ENCODE data around the gene RGCC. TPM values are rescaled to one million over a fixed set of nuclear protein-coding genes. Genes with fewer than 3 reads are reported as not detected.
A peak's percentile ranks its signal among the peaks of the same experiment; 100 is the strongest.
"Not testable (repeated sequence)": the region's sequence is repeated elsewhere in the genome, so short reads cannot be mapped to it uniquely, and the experiment has no call there.

RGCC gene
- polyA plus RNA-seq, 4 donors, result 2.2 to 10.8 (median 7.2) TPM

DNA sequence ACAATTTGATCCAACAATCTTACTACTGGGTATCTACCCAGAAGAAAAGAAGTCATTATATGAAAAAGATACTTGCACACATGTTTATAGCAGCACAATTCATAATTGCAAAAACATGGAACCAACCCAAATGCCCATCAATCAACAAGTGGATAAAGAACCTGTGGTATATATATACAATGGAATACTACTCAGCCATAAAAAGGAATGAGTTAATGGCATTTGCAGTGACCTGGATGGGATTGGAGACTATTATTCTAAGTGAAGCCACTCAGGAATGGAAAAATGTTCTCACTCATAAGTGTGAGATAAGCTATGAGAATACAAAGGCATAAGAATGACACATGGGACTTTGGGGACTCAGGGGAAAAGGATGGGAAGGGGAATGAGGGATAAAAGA lies 47.3 kb downstream of the RGCC start:
- not testable (repeated sequence) for H3K9me3 ChIP-seq (ENCODE audit: control insufficient read depth in 2 of 2, insufficient read depth in 1 of 2, low read depth in 1 of 2, low read length in 1 of 2); FAIRE-seq; H3K4me3 ChIP-seq (ENCODE audit: low read depth in 1 of 3, low read length in 3 of 3); H3K4me1 ChIP-seq (ENCODE audit: control insufficient read depth in 3 of 3, insufficient read depth in 2 of 3, low read depth in 1 of 3, low read length in 2 of 3); H3K27ac ChIP-seq (ENCODE audit: low read depth in 1 of 3, low read length in 2 of 3); H3K36me3 ChIP-seq (ENCODE audit: control insufficient read depth in 3 of 3, insufficient read depth in 2 of 3, low read depth in 1 of 3, low read length in 3 of 3); DNase-seq; H3K27me3 ChIP-seq (ENCODE audit: control insufficient read depth in 3 of 3, insufficient read depth in 3 of 3, low read length in 3 of 3)

DNA sequence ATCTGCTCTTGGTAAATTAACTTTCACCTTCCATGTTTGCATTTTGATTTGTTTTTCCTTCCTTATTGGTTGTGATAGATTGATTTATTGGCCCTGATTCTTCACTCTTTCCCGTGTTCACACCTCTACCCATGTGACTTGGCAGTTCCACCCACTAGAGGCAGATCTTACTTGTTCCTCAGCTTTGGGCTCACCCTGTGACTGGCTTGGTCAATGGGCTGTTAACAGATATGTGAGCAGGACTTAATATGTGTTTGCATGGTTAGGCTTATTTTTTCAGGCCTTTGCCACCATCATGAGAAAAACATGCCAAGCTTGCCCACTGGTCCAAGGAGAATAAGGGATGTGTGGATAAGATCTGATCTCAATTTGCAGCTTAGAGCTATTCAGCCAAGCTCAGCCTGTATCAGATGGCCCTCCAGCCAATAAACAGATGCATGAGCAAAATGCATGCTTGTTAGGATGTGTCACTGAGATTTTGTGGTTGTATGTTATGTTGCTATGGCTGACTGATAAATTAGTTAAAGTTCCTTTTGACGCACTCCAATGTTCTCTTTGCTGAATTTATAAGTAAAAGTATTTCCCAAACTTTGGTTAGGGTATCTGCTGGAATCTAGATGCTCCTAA lies 48.0 kb downstream of the RGCC start:
- DNase-seq (no peak), FAIRE-seq (no peak)
- H3K9me3 ChIP-seq (ENCODE audit: control insufficient read depth in 2 of 2, insufficient read depth in 1 of 2, low read depth in 1 of 2, low read length in 1 of 2), result peaks cover 0 to 4% of the 10 kb centered on the region in 2 donors
- no peaks in the 10 kb centered on the region for H3K27me3 ChIP-seq (ENCODE audit: control insufficient read depth in 3 of 3, insufficient read depth in 3 of 3, low read length in 3 of 3)
- H3K4me3 ChIP-seq (ENCODE audit: low read depth in 1 of 3, low read length in 3 of 3), result no peak overlapping the region
- H3K27ac ChIP-seq (ENCODE audit: low read depth in 1 of 3, low read length in 2 of 3), result no peak overlapping the region
- H3K36me3 ChIP-seq (ENCODE audit: control insufficient read depth in 3 of 3, insufficient read depth in 2 of 3, low read depth in 1 of 3, low read length in 3 of 3), result no peaks in the 10 kb centered on the region
- H3K4me1 ChIP-seq (ENCODE audit: control insufficient read depth in 3 of 3, insufficient read depth in 2 of 3, low read depth in 1 of 3, low read length in 2 of 3), result no peaks in the 10 kb centered on the region
- 69 to 84% (median 79%) methylated on average over 2 of the region's 2 CpGs for WGBS, 3 donors

DNA sequence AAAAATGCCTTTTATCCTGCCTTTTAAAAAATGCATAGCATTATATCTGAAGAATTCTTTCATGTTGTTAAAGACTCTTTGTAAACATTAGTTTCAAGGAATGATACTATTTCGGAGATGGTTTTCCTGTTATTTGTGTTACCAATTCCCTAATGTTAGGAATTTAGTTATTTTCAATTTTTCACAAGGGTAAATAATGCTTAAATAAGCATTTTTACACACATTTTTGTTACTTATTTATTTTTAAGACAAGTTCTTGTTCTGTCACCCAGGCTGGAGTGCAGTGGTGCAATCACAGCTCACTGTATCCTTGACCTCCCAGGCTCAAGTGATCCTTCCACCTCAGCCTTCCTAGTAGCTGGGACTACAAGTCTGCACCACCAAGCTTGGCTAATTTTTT lies 49.0 kb downstream of the RGCC start:
- Histone ChIP-seq H3K36me3 (ENCODE audit: control insufficient read depth in 3 of 3, insufficient read depth in 2 of 3, low read depth in 1 of 3, low read length in 3 of 3) (no peaks in the 10 kb centered on the region), H3K9me3 (ENCODE audit: control insufficient read depth in 2 of 2, insufficient read depth in 1 of 2, low read depth in 1 of 2, low read length in 1 of 2) (peaks cover 0 to 4% of the 10 kb centered on the region in 2 donors), H3K27me3 (ENCODE audit: control insufficient read depth in 3 of 3, insufficient read depth in 3 of 3, low read length in 3 of 3) (no peaks in the 10 kb centered on the region), H3K27ac (ENCODE audit: low read depth in 1 of 3, low read length in 2 of 3) (no peak overlapping the region), H3K4me3 (ENCODE audit: low read depth in 1 of 3, low read length in 3 of 3) (no peak overlapping the region), H3K4me1 (ENCODE audit: control insufficient read depth in 3 of 3, insufficient read depth in 2 of 3, low read depth in 1 of 3, low read length in 2 of 3) (no peaks in the 10 kb centered on the region)
- FAIRE-seq, result no peak
- 89 to 92% (median 92%) methylated on average over 1 of the region's 1 CpG for WGBS, 3 donors
- no peak for DNase-seq

DNA sequence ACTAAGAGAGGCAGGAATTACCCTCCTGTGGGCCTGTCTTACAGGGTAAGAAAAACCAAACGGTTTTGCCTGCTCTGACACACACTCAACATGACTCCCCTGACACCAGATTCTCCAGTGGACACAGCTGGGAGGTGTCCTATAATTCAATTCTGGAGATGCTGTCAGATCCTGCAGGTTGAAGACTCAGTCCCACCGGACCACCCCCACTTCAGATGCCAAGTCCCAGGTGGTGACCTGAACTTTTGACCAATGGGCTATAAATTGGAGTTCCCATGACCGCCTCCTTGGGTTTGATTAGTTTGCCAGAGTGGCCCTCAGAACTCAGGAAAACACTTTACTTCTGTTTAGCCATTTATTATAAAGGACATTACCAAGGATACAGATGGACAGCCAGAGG lies 52.6 kb downstream of the RGCC start:
- DNase-seq (no peak), FAIRE-seq (no peak)
- Histone ChIP-seq H3K27ac (ENCODE audit: low read depth in 1 of 3, low read length in 2 of 3) (no peak overlapping the region), H3K27me3 (ENCODE audit: control insufficient read depth in 3 of 3, insufficient read depth in 3 of 3, low read length in 3 of 3) (no peaks in the 10 kb centered on the region), H3K36me3 (ENCODE audit: control insufficient read depth in 3 of 3, insufficient read depth in 2 of 3, low read depth in 1 of 3, low read length in 3 of 3) (no peaks in the 10 kb centered on the region), H3K4me3 (ENCODE audit: low read depth in 1 of 3, low read length in 3 of 3) (no peak overlapping the region), H3K4me1 (ENCODE audit: control insufficient read depth in 3 of 3, insufficient read depth in 2 of 3, low read depth in 1 of 3, low read length in 2 of 3) (no peaks in the 10 kb centered on the region), H3K9me3 (ENCODE audit: control insufficient read depth in 2 of 2, insufficient read depth in 1 of 2, low read depth in 1 of 2, low read length in 1 of 2) (peaks cover 0 to 5% of the 10 kb centered on the region in 2 donors)
- 65 to 85% (median 77%) methylated on average over 3 of the region's 3 CpGs for WGBS, 3 donors

DNA sequence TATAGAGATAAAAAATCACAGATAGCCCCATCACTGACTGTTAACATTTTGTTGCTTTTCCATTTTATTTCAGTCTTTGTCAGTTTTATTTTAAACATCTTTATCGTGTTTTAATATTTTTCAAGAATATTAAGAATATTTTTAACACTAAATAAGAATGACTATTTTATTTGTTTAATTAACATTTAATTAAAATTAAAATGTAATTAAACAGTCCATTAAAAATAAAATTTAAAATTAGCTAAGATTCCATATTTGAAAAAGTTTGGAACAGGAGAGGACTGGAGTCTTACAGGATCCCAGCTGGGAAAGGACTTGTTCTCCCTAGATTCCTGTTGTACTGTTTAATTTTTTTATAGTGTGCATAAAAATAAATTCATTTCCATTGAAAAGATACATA lies 54.5 kb downstream of the RGCC start:
- peaks cover 0 to 5% of the 10 kb centered on the region in 2 donors for H3K9me3 ChIP-seq (ENCODE audit: control insufficient read depth in 2 of 2, insufficient read depth in 1 of 2, low read depth in 1 of 2, low read length in 1 of 2)
- no peak overlapping the region for H3K4me3 ChIP-seq (ENCODE audit: low read depth in 1 of 3, low read length in 3 of 3)
- H3K27me3 ChIP-seq (ENCODE audit: control insufficient read depth in 3 of 3, insufficient read depth in 3 of 3, low read length in 3 of 3), result no peaks in the 10 kb centered on the region
- WGBS, 3 donors, result 92 to 96% (median 95%) methylated on average over 1 of the region's 1 CpG
- H3K4me1 ChIP-seq (ENCODE audit: control insufficient read depth in 3 of 3, insufficient read depth in 2 of 3, low read depth in 1 of 3, low read length in 2 of 3), result no peaks in the 10 kb centered on the region
- no peaks in the 10 kb centered on the region for H3K36me3 ChIP-seq (ENCODE audit: control insufficient read depth in 3 of 3, insufficient read depth in 2 of 3, low read depth in 1 of 3, low read length in 3 of 3)
- DNase-seq (no peak), FAIRE-seq (peak; percentile 71)
- no peak overlapping the region for H3K27ac ChIP-seq (ENCODE audit: low read depth in 1 of 3, low read length in 2 of 3)

DNA sequence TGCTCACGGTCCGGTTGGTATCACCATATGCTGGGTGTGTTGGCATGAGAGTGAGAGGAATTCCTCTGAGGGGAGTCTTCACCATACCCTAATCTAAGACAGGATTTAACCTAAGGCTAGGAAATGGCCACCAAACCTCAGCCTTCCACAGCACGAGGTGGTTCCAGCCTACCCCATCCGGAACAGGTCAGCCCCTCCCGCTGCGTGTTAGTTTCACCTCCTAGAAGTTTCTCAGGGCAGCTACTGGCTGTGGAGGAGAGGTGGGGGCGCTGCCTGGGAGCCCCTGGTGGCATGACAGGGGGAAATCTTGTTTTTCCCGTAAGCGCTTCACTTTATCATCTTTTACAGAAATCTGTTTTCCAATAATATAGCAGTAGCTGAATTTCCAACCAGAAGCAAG lies 55.1 kb downstream of the RGCC start:
- FAIRE-seq, result no peak

DNA sequence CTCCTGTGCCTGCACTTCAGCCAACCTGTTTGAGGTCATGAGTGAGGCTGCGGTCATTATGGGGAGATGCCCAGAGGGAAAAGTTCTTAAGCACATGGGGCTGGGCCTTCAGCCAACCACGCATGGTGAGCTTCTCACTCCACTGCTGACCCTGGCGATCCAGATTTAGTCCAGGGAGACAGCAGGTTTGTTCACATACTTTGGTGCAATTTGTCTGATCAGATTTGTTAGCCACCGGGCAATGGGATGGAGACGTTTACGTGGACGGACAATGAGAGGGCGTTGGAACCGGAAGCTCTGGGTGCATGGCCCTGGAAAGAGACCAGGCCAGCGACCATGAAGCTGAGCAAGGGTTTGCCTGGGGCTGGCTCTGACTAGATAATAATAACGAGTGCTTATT lies 56.2 kb downstream of the RGCC start:
- no peaks in the 10 kb centered on the region for H3K4me1 ChIP-seq (ENCODE audit: control insufficient read depth in 3 of 3, insufficient read depth in 2 of 3, low read depth in 1 of 3, low read length in 2 of 3)
- no peak overlapping the region for H3K27ac ChIP-seq (ENCODE audit: low read depth in 1 of 3, low read length in 2 of 3)
- 94 to 96% (median 95%) methylated on average over 11 of the region's 11 CpGs for WGBS, 3 donors
- DNase-seq (no peak), FAIRE-seq (no peak)
- H3K4me3 ChIP-seq (ENCODE audit: low read depth in 1 of 3, low read length in 3 of 3), result no peak overlapping the region
- peaks cover 0 to 5% of the 10 kb centered on the region in 2 donors for H3K9me3 ChIP-seq (ENCODE audit: control insufficient read depth in 2 of 2, insufficient read depth in 1 of 2, low read depth in 1 of 2, low read length in 1 of 2)
- H3K36me3 ChIP-seq (ENCODE audit: control insufficient read depth in 3 of 3, insufficient read depth in 2 of 3, low read depth in 1 of 3, low read length in 3 of 3), result no peaks in the 10 kb centered on the region
- H3K27me3 ChIP-seq (ENCODE audit: control insufficient read depth in 3 of 3, insufficient read depth in 3 of 3, low read length in 3 of 3), result no peaks in the 10 kb centered on the region

More for the DNA sequence above, 55.1 kb downstream of the RGCC start:
- H3K27me3 ChIP-seq (ENCODE audit: control insufficient read depth in 3 of 3, insufficient read depth in 3 of 3, low read length in 3 of 3), result no peaks in the 10 kb centered on the region
- no peaks in the 10 kb centered on the region for H3K36me3 ChIP-seq (ENCODE audit: control insufficient read depth in 3 of 3, insufficient read depth in 2 of 3, low read depth in 1 of 3, low read length in 3 of 3)
- DNase-seq, result no peak
- H3K4me3 ChIP-seq (ENCODE audit: low read depth in 1 of 3, low read length in 3 of 3), result no peak overlapping the region
- no peak overlapping the region for H3K27ac ChIP-seq (ENCODE audit: low read depth in 1 of 3, low read length in 2 of 3)
- no peaks in the 10 kb centered on the region for H3K4me1 ChIP-seq (ENCODE audit: control insufficient read depth in 3 of 3, insufficient read depth in 2 of 3, low read depth in 1 of 3, low read length in 2 of 3)
- peaks cover 0 to 5% of the 10 kb centered on the region in 2 donors for H3K9me3 ChIP-seq (ENCODE audit: control insufficient read depth in 2 of 2, insufficient read depth in 1 of 2, low read depth in 1 of 2, low read length in 1 of 2)
- WGBS, 3 donors, result 85 to 94% (median 93%) methylated on average over 9 of the region's 9 CpGs

DNA sequence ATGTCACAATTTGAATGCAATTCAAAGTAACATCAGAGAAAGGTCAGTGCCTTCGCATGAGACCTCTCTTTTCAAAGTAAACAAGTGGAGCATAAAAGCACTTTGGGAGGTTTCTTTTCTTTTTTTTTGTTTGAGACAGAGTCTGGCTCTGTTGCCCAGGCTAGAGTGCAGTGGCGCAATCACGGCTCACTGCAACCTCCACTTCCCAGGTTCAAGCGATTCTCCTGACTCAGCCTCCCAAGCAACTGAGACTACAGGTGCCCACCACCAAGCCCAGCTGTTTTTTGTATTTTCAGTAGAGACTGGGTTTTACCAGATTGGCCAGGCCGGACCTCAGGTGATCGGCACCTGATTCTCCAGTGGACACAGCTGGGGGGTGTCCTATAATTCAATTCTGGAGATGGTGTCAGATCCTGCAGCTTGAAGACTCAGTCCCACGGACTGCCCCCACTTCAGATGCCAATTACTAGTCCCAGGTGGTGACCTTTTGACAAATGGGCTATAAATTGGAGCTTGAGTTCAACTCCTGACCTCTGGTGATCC lies 57.6 kb downstream of the RGCC start:
- Histone ChIP-seq H3K4me3 (ENCODE audit: low read depth in 1 of 3, low read length in 3 of 3) (no peak overlapping the region), H3K36me3 (ENCODE audit: control insufficient read depth in 3 of 3, insufficient read depth in 2 of 3, low read depth in 1 of 3, low read length in 3 of 3) (no peaks in the 10 kb centered on the region), H3K27ac (ENCODE audit: low read depth in 1 of 3, low read length in 2 of 3) (no peak overlapping the region), H3K9me3 (ENCODE audit: control insufficient read depth in 2 of 2, insufficient read depth in 1 of 2, low read depth in 1 of 2, low read length in 1 of 2) (peaks cover 0 to 7% of the 10 kb centered on the region in 2 donors), H3K27me3 (ENCODE audit: control insufficient read depth in 3 of 3, insufficient read depth in 3 of 3, low read length in 3 of 3) (no peaks in the 10 kb centered on the region), H3K4me1 (ENCODE audit: control insufficient read depth in 3 of 3, insufficient read depth in 2 of 3, low read depth in 1 of 3, low read length in 2 of 3) (no peaks in the 10 kb centered on the region)
- FAIRE-seq (no peak), DNase-seq (no peak)
- 87 to 91% (median 89%) methylated on average over 7 of the region's 7 CpGs for WGBS, 3 donors

All from small intestine (tissue), 7 donors.